ENCODE data around the gene PTP4A2. TPM values are rescaled to one million over a fixed set of nuclear protein-coding genes. Genes with fewer than 3 reads are reported as not detected.

PTP4A2 gene
- total and polyA plus RNA-seq, 10 of the 15 experiments (the other 5 are each of a cell fraction or from before 2014, with no cell fraction given), result 180 to 909 (median 375) TPM

DNA sequence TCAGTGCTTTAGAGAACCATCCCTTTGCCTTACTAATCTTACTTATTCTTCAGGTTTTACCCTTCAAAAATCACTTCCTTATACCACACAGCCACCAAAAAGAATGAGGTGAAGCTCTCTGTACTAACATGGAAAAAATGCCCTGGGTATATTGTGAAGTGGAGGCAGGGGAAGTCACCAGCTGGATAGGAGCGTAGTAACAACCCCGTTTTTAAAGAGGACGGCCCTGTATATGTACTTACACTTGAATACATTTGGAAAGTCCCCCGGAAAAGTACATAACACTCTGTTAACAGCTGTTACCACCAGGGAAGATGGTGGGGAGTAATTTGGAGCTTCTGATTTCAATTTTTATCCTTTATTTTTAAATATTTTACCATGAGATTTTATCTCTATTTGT lies 47.3 kb upstream of the PTP4A2 start (continued):
- TF ChIP-seq, protein P1, sequence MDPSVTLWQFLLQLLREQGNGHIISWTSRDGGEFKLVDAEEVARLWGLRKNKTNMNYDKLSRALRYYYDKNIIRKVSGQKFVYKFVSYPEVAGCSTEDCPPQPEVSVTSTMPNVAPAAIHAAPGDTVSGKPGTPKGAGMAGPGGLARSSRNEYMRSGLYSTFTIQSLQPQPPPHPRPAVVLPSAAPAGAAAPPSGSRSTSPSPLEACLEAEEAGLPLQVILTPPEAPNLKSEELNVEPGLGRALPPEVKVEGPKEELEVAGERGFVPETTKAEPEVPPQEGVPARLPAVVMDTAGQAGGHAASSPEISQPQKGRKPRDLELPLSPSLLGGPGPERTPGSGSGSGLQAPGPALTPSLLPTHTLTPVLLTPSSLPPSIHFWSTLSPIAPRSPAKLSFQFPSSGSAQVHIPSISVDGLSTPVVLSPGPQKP (IDR thresholded peaks at IDR 0.05; ENCODE audit: low read depth, low read length), result no peak
- 0 out of 2 replicates have a peak, but pooled peaks have one; percentile 39 for TF ChIP-seq SPI1 (IDR thresholded peaks at IDR 0.05; ENCODE audit: borderline replicate concordance, insufficient read depth, low read depth, low read length)
- TF ChIP-seq RAD21 (IDR thresholded peaks at IDR 0.05; ENCODE audit: insufficient read depth, low read depth, low read length), result no peak
- no peak for TF ChIP-seq FOS (IDR thresholded peaks at IDR 0.05; ENCODE audit: borderline replicate concordance, extremely low read depth, insufficient read length)
- 0 out of 2 replicates have a peak, but pooled peaks have one; percentile 10 for TF ChIP-seq PAX5 (IDR thresholded peaks at IDR 0.05; ENCODE audit: borderline replicate concordance, low read depth, low read length)
- peak; percentile 60; the same call in 1 of the 2 replicates for TF ChIP-seq TCF12 (IDR thresholded peaks at IDR 0.05; ENCODE audit: low read depth, low read length)
- TF ChIP-seq CHD4 (IDR thresholded peaks at IDR 0.05), result no peak
- TF ChIP-seq POU2F2 (IDR thresholded peaks at IDR 0.05; ENCODE audit: borderline replicate concordance, low read depth, low read length), result peak; percentile 22; the same call in 1 of the 3 replicates
- TF ChIP-seq, protein P2, sequence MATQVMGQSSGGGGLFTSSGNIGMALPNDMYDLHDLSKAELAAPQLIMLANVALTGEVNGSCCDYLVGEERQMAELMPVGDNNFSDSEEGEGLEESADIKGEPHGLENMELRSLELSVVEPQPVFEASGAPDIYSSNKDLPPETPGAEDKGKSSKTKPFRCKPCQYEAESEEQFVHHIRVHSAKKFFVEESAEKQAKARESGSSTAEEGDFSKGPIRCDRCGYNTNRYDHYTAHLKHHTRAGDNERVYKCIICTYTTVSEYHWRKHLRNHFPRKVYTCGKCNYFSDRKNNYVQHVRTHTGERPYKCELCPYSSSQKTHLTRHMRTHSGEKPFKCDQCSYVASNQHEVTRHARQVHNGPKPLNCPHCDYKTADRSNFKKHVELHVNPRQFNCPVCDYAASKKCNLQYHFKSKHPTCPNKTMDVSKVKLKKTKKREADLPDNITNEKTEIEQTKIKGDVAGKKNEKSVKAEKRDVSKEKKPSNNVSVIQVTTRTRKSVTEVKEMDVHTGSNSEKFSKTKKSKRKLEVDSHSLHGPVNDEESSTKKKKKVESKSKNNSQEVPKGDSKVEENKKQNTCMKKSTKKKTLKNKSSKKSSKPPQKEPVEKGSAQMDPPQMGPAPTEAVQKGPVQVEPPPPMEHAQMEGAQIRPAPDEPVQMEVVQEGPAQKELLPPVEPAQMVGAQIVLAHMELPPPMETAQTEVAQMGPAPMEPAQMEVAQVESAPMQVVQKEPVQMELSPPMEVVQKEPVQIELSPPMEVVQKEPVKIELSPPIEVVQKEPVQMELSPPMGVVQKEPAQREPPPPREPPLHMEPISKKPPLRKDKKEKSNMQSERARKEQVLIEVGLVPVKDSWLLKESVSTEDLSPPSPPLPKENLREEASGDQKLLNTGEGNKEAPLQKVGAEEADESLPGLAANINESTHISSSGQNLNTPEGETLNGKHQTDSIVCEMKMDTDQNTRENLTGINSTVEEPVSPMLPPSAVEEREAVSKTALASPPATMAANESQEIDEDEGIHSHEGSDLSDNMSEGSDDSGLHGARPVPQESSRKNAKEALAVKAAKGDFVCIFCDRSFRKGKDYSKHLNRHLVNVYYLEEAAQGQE (IDR thresholded peaks at IDR 0.05; ENCODE audit: low read depth, low read length), result no peak
- TF ChIP-seq SUZ12 (IDR thresholded peaks at IDR 0.05; ENCODE audit: unreplicated experiment), result no peak
- 0 out of 2 replicates have a peak, but pooled peaks have one; percentile 21 for TF ChIP-seq MEF2A (IDR thresholded peaks at IDR 0.05; ENCODE audit: insufficient read depth, low read depth, low read length)
- TF ChIP-seq NFIC (IDR thresholded peaks at IDR 0.05; ENCODE audit: low read depth, low read length), result 0 out of 2 replicates have a peak, but pooled peaks have one; percentile 50
- 0 out of 2 replicates have a peak, but pooled peaks have one; percentile 23 for TF ChIP-seq POLR2A (IDR thresholded peaks at IDR 0.05; ENCODE audit: low read depth, low read length)
- TF ChIP-seq, protein P3, sequence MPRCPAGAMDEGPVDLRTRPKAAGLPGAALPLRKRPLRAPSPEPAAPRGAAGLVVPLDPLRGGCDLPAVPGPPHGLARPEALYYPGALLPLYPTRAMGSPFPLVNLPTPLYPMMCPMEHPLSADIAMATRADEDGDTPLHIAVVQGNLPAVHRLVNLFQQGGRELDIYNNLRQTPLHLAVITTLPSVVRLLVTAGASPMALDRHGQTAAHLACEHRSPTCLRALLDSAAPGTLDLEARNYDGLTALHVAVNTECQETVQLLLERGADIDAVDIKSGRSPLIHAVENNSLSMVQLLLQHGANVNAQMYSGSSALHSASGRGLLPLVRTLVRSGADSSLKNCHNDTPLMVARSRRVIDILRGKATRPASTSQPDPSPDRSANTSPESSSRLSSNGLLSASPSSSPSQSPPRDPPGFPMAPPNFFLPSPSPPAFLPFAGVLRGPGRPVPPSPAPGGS (IDR thresholded peaks at IDR 0.05; ENCODE audit: borderline replicate concordance, insufficient read depth, low read depth, low read length, poor library complexity, severe bottlenecking), result no peak
- TF ChIP-seq, protein P4, sequence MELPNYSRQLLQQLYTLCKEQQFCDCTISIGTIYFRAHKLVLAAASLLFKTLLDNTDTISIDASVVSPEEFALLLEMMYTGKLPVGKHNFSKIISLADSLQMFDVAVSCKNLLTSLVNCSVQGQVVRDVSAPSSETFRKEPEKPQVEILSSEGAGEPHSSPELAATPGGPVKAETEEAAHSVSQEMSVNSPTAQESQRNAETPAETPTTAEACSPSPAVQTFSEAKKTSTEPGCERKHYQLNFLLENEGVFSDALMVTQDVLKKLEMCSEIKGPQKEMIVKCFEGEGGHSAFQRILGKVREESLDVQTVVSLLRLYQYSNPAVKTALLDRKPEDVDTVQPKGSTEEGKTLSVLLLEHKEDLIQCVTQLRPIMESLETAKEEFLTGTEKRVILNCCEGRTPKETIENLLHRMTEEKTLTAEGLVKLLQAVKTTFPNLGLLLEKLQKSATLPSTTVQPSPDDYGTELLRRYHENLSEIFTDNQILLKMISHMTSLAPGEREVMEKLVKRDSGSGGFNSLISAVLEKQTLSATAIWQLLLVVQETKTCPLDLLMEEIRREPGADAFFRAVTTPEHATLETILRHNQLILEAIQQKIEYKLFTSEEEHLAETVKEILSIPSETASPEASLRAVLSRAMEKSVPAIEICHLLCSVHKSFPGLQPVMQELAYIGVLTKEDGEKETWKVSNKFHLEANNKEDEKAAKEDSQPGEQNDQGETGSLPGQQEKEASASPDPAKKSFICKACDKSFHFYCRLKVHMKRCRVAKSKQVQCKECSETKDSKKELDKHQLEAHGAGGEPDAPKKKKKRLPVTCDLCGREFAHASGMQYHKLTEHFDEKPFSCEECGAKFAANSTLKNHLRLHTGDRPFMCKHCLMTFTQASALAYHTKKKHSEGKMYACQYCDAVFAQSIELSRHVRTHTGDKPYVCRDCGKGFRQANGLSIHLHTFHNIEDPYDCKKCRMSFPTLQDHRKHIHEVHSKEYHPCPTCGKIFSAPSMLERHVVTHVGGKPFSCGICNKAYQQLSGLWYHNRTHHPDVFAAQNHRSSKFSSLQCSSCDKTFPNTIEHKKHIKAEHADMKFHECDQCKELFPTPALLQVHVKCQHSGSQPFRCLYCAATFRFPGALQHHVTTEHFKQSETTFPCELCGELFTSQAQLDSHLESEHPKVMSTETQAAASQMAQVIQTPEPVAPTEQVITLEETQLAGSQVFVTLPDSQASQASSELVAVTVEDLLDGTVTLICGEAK (IDR thresholded peaks at IDR 0.05; ENCODE audit: borderline replicate concordance), result no peak
- TF ChIP-seq SMC3 (IDR thresholded peaks at IDR 0.05; ENCODE audit: borderline replicate concordance, low read length), result no peak
- TF ChIP-seq POLR2AphosphoS5 (IDR thresholded peaks at IDR 0.05; ENCODE audit: low read length), result peak; percentile 25; the same call in 1 of the 2 replicates
- TF ChIP-seq, protein P5, sequence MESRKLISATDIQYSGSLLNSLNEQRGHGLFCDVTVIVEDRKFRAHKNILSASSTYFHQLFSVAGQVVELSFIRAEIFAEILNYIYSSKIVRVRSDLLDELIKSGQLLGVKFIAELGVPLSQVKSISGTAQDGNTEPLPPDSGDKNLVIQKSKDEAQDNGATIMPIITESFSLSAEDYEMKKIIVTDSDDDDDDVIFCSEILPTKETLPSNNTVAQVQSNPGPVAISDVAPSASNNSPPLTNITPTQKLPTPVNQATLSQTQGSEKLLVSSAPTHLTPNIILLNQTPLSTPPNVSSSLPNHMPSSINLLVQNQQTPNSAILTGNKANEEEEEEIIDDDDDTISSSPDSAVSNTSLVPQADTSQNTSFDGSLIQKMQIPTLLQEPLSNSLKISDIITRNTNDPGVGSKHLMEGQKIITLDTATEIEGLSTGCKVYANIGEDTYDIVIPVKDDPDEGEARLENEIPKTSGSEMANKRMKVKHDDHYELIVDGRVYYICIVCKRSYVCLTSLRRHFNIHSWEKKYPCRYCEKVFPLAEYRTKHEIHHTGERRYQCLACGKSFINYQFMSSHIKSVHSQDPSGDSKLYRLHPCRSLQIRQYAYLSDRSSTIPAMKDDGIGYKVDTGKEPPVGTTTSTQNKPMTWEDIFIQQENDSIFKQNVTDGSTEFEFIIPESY (IDR thresholded peaks at IDR 0.05), result no peak

Measured in GM12878 (cell line).